Stimulated activated CD8-positive, alpha-beta memory T cell treated with anti-CD3 and anti-CD28 coated beads, Interleukin-15, amount 100 ng/mL, for 24 hours (primary cell): ENCODE results near the gene PRR23C.

Source experiments
- DNase-seq: peaks from one replicate; pipeline ENCODE4 v3.0.0-alpha.2; 2020; ENCODE audit warnings: low read depth

Gene PRR23C

GRCh38 chr3:138995706-138996105, 49.0 kb downstream of the PRR23C start:
- DNase-seq, result no peak
